ENCODE results near the gene CPNE5.

DNA sequence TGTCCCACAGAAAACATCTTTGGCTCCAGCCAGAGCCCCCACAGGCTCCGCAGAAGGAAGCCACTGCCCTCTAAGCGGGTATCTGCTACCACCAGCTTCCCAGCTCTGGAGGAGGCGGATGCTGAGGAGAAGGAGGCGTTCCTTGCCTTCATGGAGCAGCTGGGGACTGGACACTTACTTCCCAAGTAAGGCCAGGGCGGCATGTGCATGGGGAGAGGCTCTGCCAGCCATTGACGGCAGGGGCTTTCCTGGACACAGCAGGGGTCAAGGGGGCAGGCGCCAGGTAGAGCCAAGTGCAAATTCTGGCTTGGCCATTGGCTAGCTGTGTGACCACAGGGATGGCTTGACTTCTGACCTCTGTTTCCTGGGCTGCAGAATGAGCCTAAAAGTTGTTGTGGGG is 123.8 kb downstream of the CPNE5 start:
- TF ChIP-seq TAF1 (IDR thresholded peaks at IDR 0.05; ENCODE audit: borderline replicate concordance, insufficient read depth, low read length): no peak
- no peak for TF ChIP-seq POLR2AphosphoS5 (IDR thresholded peaks at IDR 0.05; ENCODE audit: low read depth, low read length)
- TF ChIP-seq, protein P1, sequence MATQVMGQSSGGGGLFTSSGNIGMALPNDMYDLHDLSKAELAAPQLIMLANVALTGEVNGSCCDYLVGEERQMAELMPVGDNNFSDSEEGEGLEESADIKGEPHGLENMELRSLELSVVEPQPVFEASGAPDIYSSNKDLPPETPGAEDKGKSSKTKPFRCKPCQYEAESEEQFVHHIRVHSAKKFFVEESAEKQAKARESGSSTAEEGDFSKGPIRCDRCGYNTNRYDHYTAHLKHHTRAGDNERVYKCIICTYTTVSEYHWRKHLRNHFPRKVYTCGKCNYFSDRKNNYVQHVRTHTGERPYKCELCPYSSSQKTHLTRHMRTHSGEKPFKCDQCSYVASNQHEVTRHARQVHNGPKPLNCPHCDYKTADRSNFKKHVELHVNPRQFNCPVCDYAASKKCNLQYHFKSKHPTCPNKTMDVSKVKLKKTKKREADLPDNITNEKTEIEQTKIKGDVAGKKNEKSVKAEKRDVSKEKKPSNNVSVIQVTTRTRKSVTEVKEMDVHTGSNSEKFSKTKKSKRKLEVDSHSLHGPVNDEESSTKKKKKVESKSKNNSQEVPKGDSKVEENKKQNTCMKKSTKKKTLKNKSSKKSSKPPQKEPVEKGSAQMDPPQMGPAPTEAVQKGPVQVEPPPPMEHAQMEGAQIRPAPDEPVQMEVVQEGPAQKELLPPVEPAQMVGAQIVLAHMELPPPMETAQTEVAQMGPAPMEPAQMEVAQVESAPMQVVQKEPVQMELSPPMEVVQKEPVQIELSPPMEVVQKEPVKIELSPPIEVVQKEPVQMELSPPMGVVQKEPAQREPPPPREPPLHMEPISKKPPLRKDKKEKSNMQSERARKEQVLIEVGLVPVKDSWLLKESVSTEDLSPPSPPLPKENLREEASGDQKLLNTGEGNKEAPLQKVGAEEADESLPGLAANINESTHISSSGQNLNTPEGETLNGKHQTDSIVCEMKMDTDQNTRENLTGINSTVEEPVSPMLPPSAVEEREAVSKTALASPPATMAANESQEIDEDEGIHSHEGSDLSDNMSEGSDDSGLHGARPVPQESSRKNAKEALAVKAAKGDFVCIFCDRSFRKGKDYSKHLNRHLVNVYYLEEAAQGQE (IDR thresholded peaks at IDR 0.05; ENCODE audit: insufficient read depth in 1 of 2, low read depth in 2 of 2, low read length in 2 of 2): no peak

Data from PFSK-1 (cell line).